ENCODE data around the gene B3GNT9.
"Not testable (repeated sequence)": the region's sequence is repeated elsewhere in the genome, so short reads cannot be mapped to it uniquely, and the experiment has no call there.

Gene B3GNT9

GRCh38 chr16:67128887-67129286 lies 21.9 kb downstream of the B3GNT9 start:
- no peak overlapping the region for H3K4me3 ChIP-seq (replicated peaks; ENCODE audit: low read depth, low read length)
- no peak for TF ChIP-seq CTCF (IDR thresholded peaks at IDR 0.05; ENCODE audit: low read depth, low read length, missing control alignments)
- DNase-seq (ENCODE audit: extremely low read depth, low read depth), result no peak

- no peak for TF ChIP-seq CTCF (IDR thresholded peaks at IDR 0.05; ENCODE audit: low read depth, low read length, missing control alignments)
- H3K4me3 ChIP-seq (replicated peaks; ENCODE audit: low read depth, low read length), result no peak overlapping the region
- no peak for DNase-seq (ENCODE audit: extremely low read depth, low read depth)
Observed at GRCh38 chr16:67128417-67128816, 22.4 kb downstream of the B3GNT9 start.

GRCh38 chr16:67122799-67123198 lies 28.0 kb downstream of the B3GNT9 start:
- H3K4me3 ChIP-seq (replicated peaks; ENCODE audit: low read depth, low read length); DNase-seq (ENCODE audit: extremely low read depth, low read depth): not testable (repeated sequence)

- TF ChIP-seq CTCF (IDR thresholded peaks at IDR 0.05; ENCODE audit: low read depth, low read length, missing control alignments), result no peak
- no peak for DNase-seq (ENCODE audit: extremely low read depth, low read depth)
- H3K4me3 ChIP-seq (replicated peaks; ENCODE audit: low read depth, low read length), result no peak overlapping the region
Observed at GRCh38 chr16:67120025-67120424, 30.8 kb downstream of the B3GNT9 start.

- no peak for DNase-seq (ENCODE audit: extremely low read depth, low read depth)
- no peak overlapping the region for H3K4me3 ChIP-seq (replicated peaks; ENCODE audit: low read depth, low read length)
- TF ChIP-seq CTCF (IDR thresholded peaks at IDR 0.05; ENCODE audit: low read depth, low read length, missing control alignments), result no peak
Observed at GRCh38 chr16:67117716-67118115, 33.1 kb downstream of the B3GNT9 start.

- DNase-seq (ENCODE audit: extremely low read depth, low read depth), result no peak
- no peak overlapping the region for H3K4me3 ChIP-seq (replicated peaks; ENCODE audit: low read depth, low read length)
- TF ChIP-seq CTCF (IDR thresholded peaks at IDR 0.05; ENCODE audit: low read depth, low read length, missing control alignments), result no peak
Observed at GRCh38 chr16:67116388-67117311, 34.1 kb downstream of the B3GNT9 start.

GRCh38 chr16:67115639-67116038 lies 35.2 kb downstream of the B3GNT9 start:
- H3K4me3 ChIP-seq (replicated peaks; ENCODE audit: low read depth, low read length), result no peak overlapping the region
- TF ChIP-seq CTCF (IDR thresholded peaks at IDR 0.05; ENCODE audit: low read depth, low read length, missing control alignments), result no peak
- DNase-seq (ENCODE audit: extremely low read depth, low read depth), result no peak

Measured in HFF-Myc (cell line).